Measurements from ENCODE around the gene SPTB.

Gene SPTB

GRCh38 chr14:64801046-64801445 is 78.7 kb downstream of the SPTB start (continued):
- TF ChIP-seq, protein P1, sequence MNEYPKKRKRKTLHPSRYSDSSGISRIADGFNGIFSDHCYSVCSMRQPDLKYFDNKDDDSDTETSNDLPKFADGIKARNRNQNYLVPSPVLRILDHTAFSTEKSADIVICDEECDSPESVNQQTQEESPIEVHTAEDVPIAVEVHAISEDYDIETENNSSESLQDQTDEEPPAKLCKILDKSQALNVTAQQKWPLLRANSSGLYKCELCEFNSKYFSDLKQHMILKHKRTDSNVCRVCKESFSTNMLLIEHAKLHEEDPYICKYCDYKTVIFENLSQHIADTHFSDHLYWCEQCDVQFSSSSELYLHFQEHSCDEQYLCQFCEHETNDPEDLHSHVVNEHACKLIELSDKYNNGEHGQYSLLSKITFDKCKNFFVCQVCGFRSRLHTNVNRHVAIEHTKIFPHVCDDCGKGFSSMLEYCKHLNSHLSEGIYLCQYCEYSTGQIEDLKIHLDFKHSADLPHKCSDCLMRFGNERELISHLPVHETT (tag by site-specific recombination; IDR thresholded peaks at IDR 0.05) = no peak

GRCh38 chr14:64800000-64800399 is 79.7 kb downstream of the SPTB start:
- H3K27ac ChIP-seq (ENCODE audit: extremely low read depth, low read depth, low read length) = no peak overlapping the region
- TF ChIP-seq ZNF76 (tag by site-specific recombination; IDR thresholded peaks at IDR 0.05; ENCODE audit: borderline replicate concordance, low read depth) (no peak), ELK4 (IDR thresholded peaks at IDR 0.05; ENCODE audit: borderline replicate concordance, low read depth, low read length) (no peak), ZNF146 (tag by site-specific recombination; IDR thresholded peaks at IDR 0.05) (no peak), ZNF654 (tag by site-specific recombination; IDR thresholded peaks at IDR 0.05; ENCODE audit: low read depth) (no peak), ZNF37A (tag by site-specific recombination; IDR thresholded peaks at IDR 0.05) (no peak), ZXDB (tag by site-specific recombination; IDR thresholded peaks at IDR 0.05) (no peak), ZNF433 (tag by site-specific recombination; IDR thresholded peaks at IDR 0.05; ENCODE audit: low read depth) (no peak)
- peaks cover 3 to 33% of the 10 kb centered on the region in 2 experiments; a peak in 2 of 3 replicates for H3K36me3 ChIP-seq (ENCODE audit: control insufficient read depth in 2 of 2, insufficient read depth in 1 of 2, low read length in 2 of 2)
- no peaks in the 10 kb centered on the region for H3K4me1 ChIP-seq (ENCODE audit: control insufficient read depth, insufficient read depth, low read length)
- CTCF ChIA-PET = interaction anchor here (0.5 to 7.6 kb wide), 14 partner anchors 8 to 286 kb away, joined by 3 to 94 read pairs (median 4); partner anchors contain the start of gene SPTB
- POLR2A ChIA-PET = interaction anchor here (0.6 kb wide), 1 partner anchor 586 kb away, joined by 5 read pairs; no protein-coding TSS in a partner anchor
- no peak overlapping the region for H3K4me3 ChIP-seq (ENCODE audit: low read depth, low read length)
- no peaks in the 10 kb centered on the region for H3K9me3 ChIP-seq (ENCODE audit: control insufficient read depth, insufficient read depth, low read depth, low read length)

- Histone ChIP-seq H3K36me3 (ENCODE audit: control insufficient read depth in 2 of 2, insufficient read depth in 1 of 2, low read length in 2 of 2) (peaks cover 3 to 37% of the 10 kb centered on the region in 2 experiments; a peak in 2 of 3 replicates), H3K4me1 (ENCODE audit: control insufficient read depth, insufficient read depth, low read length) (no peaks in the 10 kb centered on the region), H3K9me3 (ENCODE audit: control insufficient read depth, insufficient read depth, low read depth, low read length) (no peaks in the 10 kb centered on the region), H3K27ac (ENCODE audit: extremely low read depth, low read depth, low read length) (no peak overlapping the region), H3K4me3 (ENCODE audit: low read depth, low read length) (no peak overlapping the region)
- ChIA-PET CTCF (interaction anchor here (0.5 to 7.6 kb wide), 10 partner anchors 10 to 286 kb away, joined by 3 to 94 read pairs (median 6); partner anchors contain the start of gene SPTB), POLR2A (interaction anchor here (0.6 kb wide), 1 partner anchor 586 kb away, joined by 5 read pairs; no protein-coding TSS in a partner anchor)
- TF ChIP-seq ZNF544 (tag by site-specific recombination; IDR thresholded peaks at IDR 0.05) = no peak
Observed at GRCh38 chr14:64799555-64799954, 80.2 kb downstream of the SPTB start.

- POLR2A ChIA-PET = no interaction called here
- peaks cover 3 to 54% of the 10 kb centered on the region in 2 experiments; a peak in 2 of 3 replicates for H3K36me3 ChIP-seq (ENCODE audit: control insufficient read depth in 2 of 2, insufficient read depth in 1 of 2, low read length in 2 of 2)
- no peak overlapping the region for H3K27ac ChIP-seq (ENCODE audit: extremely low read depth, low read depth, low read length)
- no peaks in the 10 kb centered on the region for H3K9me3 ChIP-seq (ENCODE audit: control insufficient read depth, insufficient read depth, low read depth, low read length)
- no peaks in the 10 kb centered on the region for H3K4me1 ChIP-seq (ENCODE audit: control insufficient read depth, insufficient read depth, low read length)
- no peak for TF ChIP-seq MZF1 (tag by site-specific recombination; IDR thresholded peaks at IDR 0.05; ENCODE audit: borderline replicate concordance)
- no peak for TF ChIP-seq ZNF19 (tag by site-specific recombination; IDR thresholded peaks at IDR 0.05; ENCODE audit: low read depth)
- TF ChIP-seq ZNF221 (tag by site-specific recombination; IDR thresholded peaks at IDR 0.05; ENCODE audit: borderline replicate concordance) = no peak
- TF ChIP-seq, protein P2, sequence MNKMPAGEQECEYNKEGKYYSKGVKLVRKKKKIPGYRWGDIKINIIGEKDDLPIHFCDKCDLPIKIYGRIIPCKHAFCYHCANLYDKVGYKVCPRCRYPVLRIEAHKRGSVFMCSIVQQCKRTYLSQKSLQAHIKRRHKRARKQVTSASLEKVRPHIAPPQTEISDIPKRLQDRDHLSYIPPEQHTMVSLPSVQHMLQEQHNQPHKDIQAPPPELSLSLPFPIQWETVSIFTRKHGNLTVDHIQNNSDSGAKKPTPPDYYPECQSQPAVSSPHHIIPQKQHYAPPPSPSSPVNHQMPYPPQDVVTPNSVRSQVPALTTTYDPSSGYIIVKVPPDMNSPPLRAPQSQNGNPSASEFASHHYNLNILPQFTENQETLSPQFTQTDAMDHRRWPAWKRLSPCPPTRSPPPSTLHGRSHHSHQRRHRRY (tag by site-specific recombination; IDR thresholded peaks at IDR 0.05) = no peak
- no peak for TF ChIP-seq ZNF366 (tag by site-specific recombination; conservative IDR thresholded peaks at IDR 0.05)
- no peak for TF ChIP-seq ZNF169 (tag by site-specific recombination; IDR thresholded peaks at IDR 0.05)
- TF ChIP-seq ZNF211 (tag by site-specific recombination; IDR thresholded peaks at IDR 0.05; ENCODE audit: low read depth) = no peak
- TF ChIP-seq FEZF1 (tag by site-specific recombination; IDR thresholded peaks at IDR 0.05) = no peak
- no peak for TF ChIP-seq ZNF266 (tag by site-specific recombination; IDR thresholded peaks at IDR 0.05; ENCODE audit: low read depth)
- no peak for TF ChIP-seq ZFP41 (tag by site-specific recombination; IDR thresholded peaks at IDR 0.05; ENCODE audit: borderline replicate concordance)
- TF ChIP-seq ZNF747 (tag by site-specific recombination; IDR thresholded peaks at IDR 0.05) = no peak
- TF ChIP-seq, protein P3, sequence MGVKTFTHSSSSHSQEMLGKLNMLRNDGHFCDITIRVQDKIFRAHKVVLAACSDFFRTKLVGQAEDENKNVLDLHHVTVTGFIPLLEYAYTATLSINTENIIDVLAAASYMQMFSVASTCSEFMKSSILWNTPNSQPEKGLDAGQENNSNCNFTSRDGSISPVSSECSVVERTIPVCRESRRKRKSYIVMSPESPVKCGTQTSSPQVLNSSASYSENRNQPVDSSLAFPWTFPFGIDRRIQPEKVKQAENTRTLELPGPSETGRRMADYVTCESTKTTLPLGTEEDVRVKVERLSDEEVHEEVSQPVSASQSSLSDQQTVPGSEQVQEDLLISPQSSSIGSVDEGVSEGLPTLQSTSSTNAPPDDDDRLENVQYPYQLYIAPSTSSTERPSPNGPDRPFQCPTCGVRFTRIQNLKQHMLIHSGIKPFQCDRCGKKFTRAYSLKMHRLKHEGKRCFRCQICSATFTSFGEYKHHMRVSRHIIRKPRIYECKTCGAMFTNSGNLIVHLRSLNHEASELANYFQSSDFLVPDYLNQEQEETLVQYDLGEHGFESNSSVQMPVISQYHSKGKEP (tag by site-specific recombination; IDR thresholded peaks at IDR 0.05) = no peak
- TF ChIP-seq KLF1 (tag by site-specific recombination; IDR thresholded peaks at IDR 0.05) = no peak
- CTCF ChIA-PET = interaction anchor here (1.5 to 1.7 kb wide), 2 partner anchors 27 to 95 kb away, joined by 5 to 6 read pairs; no protein-coding TSS in a partner anchor
- no peak overlapping the region for H3K4me3 ChIP-seq (ENCODE audit: low read depth, low read length)
Observed at GRCh38 chr14:64796369-64796768, 83.3 kb downstream of the SPTB start.

Measured in HEK293 (cell line).